H1 (cell line): Measurements from ENCODE around the gene RNPS1. TPM values are rescaled to one million over a fixed set of nuclear protein-coding genes. Genes with fewer than 3 reads are reported as not detected.

Source experiments
- ATF3 ChIP-seq: IDR thresholded peaks from 2 replicates; pipeline ENCODE4 v1.6.1; 2011; ENCODE audit warnings: low read depth, mild to moderate bottlenecking, low read length; ENCODE audit not compliant: insufficient read depth
- BRCA1 ChIP-seq: IDR thresholded peaks from 2 replicates; pipeline ENCODE4 v1.6.1; 2012; ENCODE audit warnings: low read depth, low read length, improper control_type of control experiment
- CBX5 ChIP-seq: fragments of 300-800, 300-1000 bp; sonication (generic); IDR thresholded peaks from 2 replicates; pipeline ENCODE4 v1.7.1; 2016; ENCODE audit warnings: antibody characterized with exemption, low read length, low read depth
- CREB1 ChIP-seq: IDR thresholded peaks from 2 replicates; pipeline ENCODE4 v1.6.1; 2012; ENCODE audit warnings: inconsistent platforms
- CTBP2 ChIP-seq: IDR thresholded peaks from 2 replicates; pipeline ENCODE4 v1.7.0; 2011; ENCODE audit warnings: borderline replicate concordance, mild to moderate bottlenecking, moderate library complexity, mixed read lengths, low read length; ENCODE audit not compliant: insufficient read depth, insufficient read length
- EGR1 ChIP-seq: IDR thresholded peaks from 2 replicates; pipeline ENCODE4 v1.6.1; 2011; ENCODE audit warnings: low read depth, low read length, borderline replicate concordance
- EP300 ChIP-seq, 2 experiments: IDR thresholded peaks; 1 replicate in 1 of 2; 2 replicates in 1 of 2; pipeline ENCODE4 v1.6.1; 2011 to 2012; ENCODE audit warnings: low read depth in 2 of 2, low read length in 2 of 2, mild to moderate bottlenecking in 2 of 2, borderline replicate concordance in 1 of 2, inconsistent platforms in 1 of 2, moderate library complexity in 1 of 2
- FOSL1 ChIP-seq: IDR thresholded peaks from 2 replicates; pipeline ENCODE4 v1.6.1; 2011; ENCODE audit warnings: mild to moderate bottlenecking, low read depth, low read length, moderate library complexity; ENCODE audit not compliant: insufficient read depth
- HDAC6 ChIP-seq: IDR thresholded peaks from one replicate; pipeline ENCODE4 v1.7.1; 2012; ENCODE audit warnings: low read depth, mild to moderate bottlenecking, inconsistent platforms, low read length, moderate library complexity
- KDM4A ChIP-seq: IDR thresholded peaks from one replicate; pipeline ENCODE4 v1.7.1; 2012; ENCODE audit warnings: low read depth, mild to moderate bottlenecking, moderate library complexity, low read length, inconsistent platforms; ENCODE audit not compliant: severe bottlenecking
- POLR2AphosphoS5 ChIP-seq: IDR thresholded peaks from 2 replicates; pipeline ENCODE4 v1.6.1; 2011; ENCODE audit warnings: low read depth, low read length
- POU5F1 ChIP-seq: IDR thresholded peaks from 2 replicates; pipeline ENCODE4 v1.6.1; 2011; ENCODE audit warnings: low read depth, mild to moderate bottlenecking, low read length, moderate library complexity
- RFX5 ChIP-seq: IDR thresholded peaks from 2 replicates; pipeline ENCODE4 v1.6.1; 2011; ENCODE audit warnings: low read depth, low read length, improper control_type of control experiment, borderline replicate concordance
- SAP30 ChIP-seq: fragments of 300-600 bp; sonication (generic); IDR thresholded peaks from 2 replicates; pipeline ENCODE4 v1.7.1; 2012; ENCODE audit warnings: low read length, moderate library complexity, mild to moderate bottlenecking, inconsistent platforms; ENCODE audit not compliant: insufficient read depth, insufficient replicate concordance
- SIN3A ChIP-seq, 2 experiments: IDR thresholded peaks in 1 of 2; conservative IDR thresholded peaks in 1 of 2; 2 replicates each; pipeline ENCODE4 v1.6.1; 2011 to 2012; ENCODE audit warnings: low read length in 2 of 2, improper control_type of control experiment in 1 of 2, low read depth in 1 of 2, mild to moderate bottlenecking in 1 of 2
- SP2 ChIP-seq: IDR thresholded peaks from 2 replicates; pipeline ENCODE4 v1.6.1; 2012; ENCODE audit warnings: mild to moderate bottlenecking, low read length, inconsistent platforms
- SUZ12 ChIP-seq: fragments of 200-600 bp; sonication (generic); IDR thresholded peaks from 2 replicates; pipeline ENCODE4 v1.6.1; 2012; ENCODE audit warnings: mild to moderate bottlenecking, inconsistent platforms, low read length, moderate library complexity, mixed read lengths
- TAF1 ChIP-seq: IDR thresholded peaks from 2 replicates; pipeline ENCODE4 v1.6.1; 2011; ENCODE audit warnings: mild to moderate bottlenecking, low read depth, low read length
- TBP ChIP-seq: IDR thresholded peaks from 2 replicates; pipeline ENCODE4 v1.6.1; 2011; ENCODE audit warnings: low read depth, low read length, improper control_type of control experiment
- USF2 ChIP-seq: IDR thresholded peaks from 2 replicates; pipeline ENCODE4 v1.6.1; 2011; ENCODE audit warnings: low read length, improper control_type of control experiment
- YY1 ChIP-seq: IDR thresholded peaks from 2 replicates; pipeline ENCODE4 v1.6.1; 2011; ENCODE audit warnings: low read depth, mild to moderate bottlenecking, low read length
- ZNF274 ChIP-seq: IDR thresholded peaks from 2 replicates; pipeline ENCODE4 v1.7.0; 2012; ENCODE audit warnings: low read length, borderline replicate concordance; ENCODE audit errors: extremely low read depth
- polyA plus RNA-seq, 7 experiments: library from polyadenylated mRNA; depleted of rRNA in 3 of 7; stranded (reverse) in 5 of 7; unstranded in 2 of 7; fragments of >200 nt in 5 of 7; fragments of 200-250 nt in 2 of 7; gene quantifications; 1 replicate in 5 of 7; 2 replicates in 1 of 7; 4 replicates in 1 of 7; pipeline versions ENCODE4 v1.2.1 to v1.2.3, GENCODE V29; 2011 to 2013; ENCODE audit warnings: missing spikeins in 2 of 7, mixed read lengths in 2 of 7
- total RNA-seq: library from RNA; stranded (reverse); fragmentation: NEBNext Ultra II Directional; extraction: Animal tissue kit (Norgen Biotek cat#: 25700); gene quantifications from 2 replicates; pipeline ENCODE4 v1.2.1, GENCODE V29; 2021

The RNPS1 gene
- total and polyA plus RNA-seq, 2 of the 8 experiments (the other 6 are each of a cell fraction or from before 2014, with no cell fraction given) = 330 to 350 TPM

DNA sequence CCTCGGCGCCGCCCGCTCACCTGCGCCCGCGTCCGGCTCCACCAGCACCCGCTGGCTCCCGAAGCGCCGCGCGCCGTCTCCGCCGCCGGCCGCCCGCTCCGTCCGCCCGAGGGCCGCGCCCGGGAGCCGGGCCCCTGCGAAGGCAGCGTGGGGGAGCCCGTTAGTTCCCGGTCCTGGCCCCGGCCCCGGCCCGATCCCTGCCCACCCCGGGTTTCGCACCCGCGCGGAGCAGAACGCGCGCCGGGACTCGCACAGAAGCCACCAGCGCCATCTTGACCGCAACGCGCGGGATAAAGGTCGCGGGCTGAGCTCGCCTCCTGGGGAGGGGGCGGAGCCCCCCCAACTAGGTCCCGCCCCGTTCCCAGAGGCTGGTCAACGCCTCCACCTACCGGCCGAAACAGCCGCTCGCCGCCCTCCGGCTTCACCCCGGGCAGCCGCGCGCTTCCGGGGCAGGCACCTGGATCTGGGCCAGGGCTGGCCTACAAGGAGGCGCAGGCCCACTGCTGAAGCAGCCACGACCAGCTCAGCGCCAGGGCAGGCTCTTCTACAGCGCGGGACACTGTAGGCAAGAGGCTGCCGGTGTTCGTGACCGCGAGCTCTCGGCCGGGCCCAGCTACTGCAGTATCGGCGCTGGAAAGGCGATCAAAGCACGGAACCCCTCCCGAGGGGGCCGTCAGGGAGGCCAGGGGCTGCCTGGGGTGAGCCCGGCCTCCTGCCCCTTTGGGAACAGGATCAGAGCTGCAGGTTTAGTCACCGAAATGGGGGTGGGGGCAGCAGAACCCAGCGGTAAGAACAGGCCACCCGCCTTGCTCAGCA lies 16.4 kb downstream of the RNPS1 start, which contains the start of gene ECI1 (continued):
- TF ChIP-seq CTBP2 (no peak), SIN3A (conservative IDR thresholded peaks at IDR 0.05 in 1 of 2, IDR thresholded peaks at IDR 0.05 in 1 of 2; ENCODE audit: low read depth in 1 of 2, low read length in 2 of 2) (peak in 1 of 2 experiments; percentile 58; a peak in 1 of 4 replicates), BRCA1 (no peak), SUZ12 (no peak), CREB1 (peak; percentile 30; the same call in 1 of the 2 replicates), RFX5 (no peak), YY1 (peak; percentile 95), POLR2AphosphoS5 (peak; percentile 91), KDM4A (peak; percentile 39), FOSL1 (no peak), SP2 (no peak), USF2 (no peak), TBP (peak; percentile 90), SAP30 (no peak), ZNF274 (no peak), TAF1 (peak; percentile 96), HDAC6 (no peak), CBX5 (no peak), EGR1 (peak; percentile 58; the same call in 1 of the 2 replicates), ATF3 (no peak), EP300 (IDR thresholded peaks at IDR 0.05; ENCODE audit: borderline replicate concordance in 1 of 2, low read depth in 2 of 2, low read length in 2 of 2) (peak in 1 of 2 experiments; percentile 77; a peak in 1 of 3 replicates), POU5F1 (0 out of 2 replicates have a peak, but pooled peaks have one; percentile 17)
